Endothelial cell of umbilical vein (primary cell): ENCODE data around the gene PTGER3. TPM values are rescaled to one million over a fixed set of nuclear protein-coding genes. Genes with fewer than 3 reads are reported as not detected.

Experiments used
- BruUV-seq: library from RNA; stranded (reverse); fragments of 400-500 nt; replicated peaks from 2 replicates; lab custom pipeline; 2021; lab: Mats Ljungman, UMichigan
- CTCF ChIA-PET: fragments of 300-600, 350-600 bp; sonication (Branson Sonifier 250); formaldehyde crosslinking; loops from one replicate; lab custom pipeline; 2021; ENCODE audit warnings: antibody characterized with exemption, inconsistent platforms; lab: Charles Lee
- POLR2A ChIA-PET: fragments of 300-600, 350-600 bp; sonication (Branson Sonifier 250); formaldehyde crosslinking; loops from one replicate; lab custom pipeline; 2021; ENCODE audit warnings: antibody characterized with exemption, inconsistent platforms; lab: Charles Lee
- DNase-seq: peaks from one replicate; pipeline ENCODE4 v3.0.0-alpha.2; 2011; ENCODE audit warnings: low read depth, low spot score
- FAIRE-seq: peaks from 2 replicates; lab custom pipeline; 2011; peaks lifted over from hg19 to GRCh38; lab: Jason Lieb, UNC
- H2AFZ ChIP-seq: 2 replicates; pipeline ENCODE4 v1.6.0; 2012; ENCODE audit warnings: low read depth, low read length, control low read depth, inconsistent platforms
- H3K27ac ChIP-seq: 2 replicates; pipeline ENCODE4 v1.5.1; 2011; ENCODE audit warnings: low read depth, mild to moderate bottlenecking, control low read depth, low read length, moderate library complexity; ENCODE audit not compliant: insufficient read depth
- H3K27me3 ChIP-seq, 2 experiments: 2 replicates each; pipeline versions ENCODE4 v1.6.0 to v1.6.1; 2011; ENCODE audit warnings: low read length in 2 of 2, mixed read lengths in 1 of 2; ENCODE audit not compliant: control insufficient read depth in 2 of 2, insufficient read depth in 2 of 2
- H3K36me3 ChIP-seq, 2 experiments: 2 replicates in 1 of 2; 3 replicates in 1 of 2; pipeline ENCODE4 v1.5.1; 2011; ENCODE audit warnings: low read length in 2 of 2, mild to moderate bottlenecking in 1 of 2, moderate library complexity in 1 of 2; ENCODE audit not compliant: control insufficient read depth in 2 of 2, insufficient read depth in 2 of 2; ENCODE audit errors: extremely low read depth in 1 of 2
- H3K4me1 ChIP-seq: 3 replicates; pipeline ENCODE4 v1.5.1; 2011; ENCODE audit warnings: mild to moderate bottlenecking, low read length; ENCODE audit not compliant: control insufficient read depth, insufficient read depth; ENCODE audit errors: extremely low read depth
- H3K4me2 ChIP-seq: 2 replicates; pipeline ENCODE4 v1.6.1; 2011; ENCODE audit warnings: low read length, control low read depth, mixed read lengths; ENCODE audit not compliant: insufficient read depth
- H3K4me3 ChIP-seq, 3 experiments: fragments of 200-600 bp in 1 of 3; sonication (generic), shearing (Covaris generic) in 1 of 3; replicated peaks in 1 of 3; 2 replicates each; pipeline ENCODE4 v1.5.1; 2011 to 2016; ENCODE audit warnings: control low read depth in 3 of 3, low read length in 3 of 3, mild to moderate bottlenecking in 2 of 3, inconsistent platforms in 1 of 3, low read depth in 1 of 3, moderate library complexity in 1 of 3; ENCODE audit not compliant: insufficient read depth in 1 of 3
- H3K79me2 ChIP-seq: 2 replicates; pipeline ENCODE4 v1.6.0; 2012; ENCODE audit warnings: low read length, inconsistent platforms; ENCODE audit not compliant: control insufficient read depth, insufficient read depth
- H3K9ac ChIP-seq: replicated peaks from 2 replicates; pipeline ENCODE3; 2011; ENCODE audit warnings: low read length, control low read depth; ENCODE audit not compliant: insufficient read depth; ENCODE audit errors: extremely low read depth
- H3K9me1 ChIP-seq: replicated peaks from 3 replicates; pipeline ENCODE4 v1.6.0; 2011; ENCODE audit warnings: mild to moderate bottlenecking, low read length; ENCODE audit not compliant: control insufficient read depth, insufficient read depth; ENCODE audit errors: extremely low read depth
- H3K9me3 ChIP-seq: replicated peaks from 2 replicates; pipeline ENCODE4 v1.5.1; 2012; ENCODE audit warnings: low read length, inconsistent platforms; ENCODE audit not compliant: control insufficient read depth, insufficient read depth
- H4K20me1 ChIP-seq: replicated peaks from 2 replicates; pipeline ENCODE3; 2011; ENCODE audit warnings: mild to moderate bottlenecking, low read length; ENCODE audit not compliant: control insufficient read depth, insufficient read depth; ENCODE audit errors: extremely low read depth
- EZH2 ChIP-seq: IDR thresholded peaks from 2 replicates; pipeline ENCODE4 v1.6.1; 2012; ENCODE audit warnings: borderline replicate concordance, low read depth, mild to moderate bottlenecking, moderate library complexity, low read length, inconsistent platforms; ENCODE audit not compliant: severe bottlenecking
- FOS ChIP-seq: IDR thresholded peaks from 2 replicates; pipeline ENCODE4 v1.6.1; 2011; ENCODE audit warnings: mild to moderate bottlenecking, low read length, moderate library complexity, borderline replicate concordance; ENCODE audit not compliant: insufficient read depth
- GATA2 ChIP-seq: IDR thresholded peaks from 2 replicates; pipeline ENCODE4 v1.7.0; 2011; ENCODE audit warnings: low read depth, mild to moderate bottlenecking, moderate library complexity, mixed read lengths, low read length; ENCODE audit not compliant: insufficient read length, insufficient read depth
- JUN ChIP-seq: IDR thresholded peaks from 2 replicates; pipeline ENCODE4 v1.6.1; 2011; ENCODE audit warnings: borderline replicate concordance, low read depth; ENCODE audit not compliant: insufficient read length, insufficient read depth
- MYC ChIP-seq: IDR thresholded peaks from one replicate; pipeline ENCODE4 v1.6.1; 2011; ENCODE audit warnings: mild to moderate bottlenecking, low read depth, low read length
- POLR2A ChIP-seq: IDR thresholded peaks from 2 replicates; pipeline ENCODE4 v1.6.1; 2012; ENCODE audit warnings: low read depth, mild to moderate bottlenecking, control low read depth, low read length
- POLR2AphosphoS5 ChIP-seq: IDR thresholded peaks from 2 replicates; pipeline ENCODE4 v1.6.1; 2012; ENCODE audit warnings: low read depth, mild to moderate bottlenecking, control low read depth, low read length, moderate library complexity; ENCODE audit not compliant: insufficient read depth
- dilution Hi-C: fragments of 300-500 bp; cut with MboI; formaldehyde crosslinking; loops from one replicate; pipeline ENCODE4 v1.15.0; 2019; ENCODE audit warnings: low sequenced_read_pairs; ENCODE audit not compliant: extremely low pct_ligation_motif_present
- intact Hi-C: fragments of 100-400 bp; cut with micrococcal nuclease; formaldehyde crosslinking; loops from one replicate; pipeline ENCODE4 v1.10.0; 2022
- polyA plus RNA-seq, 4 experiments: library from polyadenylated mRNA; depleted of rRNA in 3 of 4; stranded (reverse) in 3 of 4; unstranded in 1 of 4; fragments of >200 nt; gene quantifications; 2 replicates each; pipeline versions ENCODE4 v1.2.1 to v1.2.3, GENCODE V29; 2011 to 2012; ENCODE audit warnings: missing spikeins in 1 of 4
- total RNA-seq: library from RNA; stranded (reverse); gene quantifications from 2 replicates; pipeline ENCODE4 v1.2.3, GENCODE V29; 2021
- TF ChIP-seq, protein P1 (sequence below): IDR thresholded peaks from 2 replicates; pipeline ENCODE4 v1.6.1; 2011; ENCODE audit not compliant: insufficient read depth, insufficient read length
- TF ChIP-seq, protein P2 (sequence below), 2 donors: IDR thresholded peaks; 1 replicate in 1 of 2; 2 replicates in 1 of 2; pipeline ENCODE4 v1.5.1; 2011; ENCODE audit warnings: low read length in 2 of 2, mild to moderate bottlenecking in 2 of 2, moderate library complexity in 2 of 2, control low read depth in 1 of 2, inconsistent platforms in 1 of 2, low read depth in 1 of 2; ENCODE audit not compliant: insufficient read depth in 1 of 2; ENCODE audit errors: extremely low read depth in 1 of 2

The PTGER3 gene
- total and polyA plus RNA-seq, 2 donors (not counting 3 experiments of a cell fraction or from before 2014, with no cell fraction given), result 0.01 TPM; not detected in 1

GRCh38 chr1:71046891-71047634, 553 bp downstream of the PTGER3 start:
- H3K27ac ChIP-seq, result no peak overlapping the region
- no peaks in the 10 kb centered on the region for H3K36me3 ChIP-seq
- peak overlapping the region in 2 of 3 experiments; percentile 7 to 12 for H3K4me3 ChIP-seq
- TF ChIP-seq GATA2 (no peak), JUN (no peak), EZH2 (peak; percentile 95), MYC (no peak)
- CTCF ChIA-PET, result interaction anchor here (4.2 to 5.7 kb wide), 2 partner anchors 362 to 519 kb away, joined by 31 to 35 read pairs; no protein-coding TSS in a partner anchor
- peak overlapping the region; percentile 79 for H2AFZ ChIP-seq
- intact Hi-C loops, result no loop called here
- no peaks in the 10 kb centered on the region for H3K79me2 ChIP-seq
- no peaks in the 10 kb centered on the region for H3K9me3 ChIP-seq
- BruUV-seq, result no TSS peak
- H3K4me1 ChIP-seq, result peaks cover 9% of the 10 kb centered on the region
- H3K9me1 ChIP-seq, result no peaks in the 10 kb centered on the region
- dilution Hi-C loops, result no loop called here
- POLR2A ChIA-PET, result no interaction called here
- H3K4me2 ChIP-seq, result peak overlapping the region; percentile 23
- H3K27me3 ChIP-seq, result peaks cover 42 to 64% of the 10 kb centered on the region in 2 experiments
- peak; percentile 13 for DNase-seq
- no peaks in the 10 kb centered on the region for H4K20me1 ChIP-seq
- FAIRE-seq, result no peak
- H3K9ac ChIP-seq, result no peak overlapping the region

DNA sequence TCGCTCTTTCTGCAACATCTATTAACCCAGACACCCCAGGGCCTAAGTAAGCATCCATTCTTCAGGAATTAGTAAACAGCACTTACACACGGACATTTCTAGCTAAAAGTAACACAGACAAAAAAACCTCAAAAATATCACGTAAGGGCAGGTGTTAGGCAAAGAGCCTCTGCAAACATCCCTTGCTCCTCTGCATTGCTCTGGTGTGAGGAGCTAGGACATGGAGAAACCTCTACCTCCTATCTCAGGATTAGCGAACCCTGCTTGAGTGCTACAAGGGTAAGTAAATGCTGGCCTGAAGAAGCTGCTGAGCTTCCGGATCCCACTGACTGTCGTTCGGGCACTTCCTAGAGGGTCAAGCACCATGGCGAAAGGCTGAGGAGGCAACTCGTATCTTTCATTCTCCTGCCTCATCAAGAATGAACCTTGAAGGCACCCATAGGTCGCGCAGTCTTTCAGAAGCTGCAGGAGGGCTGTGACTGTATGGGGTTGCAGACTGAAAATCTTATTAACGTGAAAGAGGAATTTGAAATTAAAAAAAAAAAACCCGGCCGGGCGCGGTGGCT, 2.1 kb downstream of the PTGER3 start:
- no TSS peak for BruUV-seq

More for the DNA sequence above, 2.1 kb downstream of the PTGER3 start:
- DNase-seq (no peak), FAIRE-seq (no peak)
- CTCF ChIA-PET, result interaction anchor here (1.2 kb wide), 1 partner anchor 80 kb away, joined by 3 read pairs; no protein-coding TSS in a partner anchor
- Histone ChIP-seq H3K9me1 (no peaks in the 10 kb centered on the region), H3K4me3 (no peak overlapping the region), H3K9me3 (no peaks in the 10 kb centered on the region), H3K36me3 (no peaks in the 10 kb centered on the region), H2AFZ (no peak overlapping the region), H3K27ac (no peak overlapping the region), H3K79me2 (no peaks in the 10 kb centered on the region), H3K4me1 (peaks cover 9% of the 10 kb centered on the region), H3K4me2 (no peak overlapping the region), H3K27me3 (peaks cover 40 to 59% of the 10 kb centered on the region in 2 experiments), H3K9ac (no peak overlapping the region), H4K20me1 (no peaks in the 10 kb centered on the region)
- dilution Hi-C loops, result no loop called here
- POLR2A ChIA-PET, result no interaction called here
- no peak for TF ChIP-seq POLR2AphosphoS5
- TF ChIP-seq EZH2, result no peak
- TF ChIP-seq, protein P1, sequence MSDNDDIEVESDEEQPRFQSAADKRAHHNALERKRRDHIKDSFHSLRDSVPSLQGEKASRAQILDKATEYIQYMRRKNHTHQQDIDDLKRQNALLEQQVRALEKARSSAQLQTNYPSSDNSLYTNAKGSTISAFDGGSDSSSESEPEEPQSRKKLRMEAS, result no peak
- TF ChIP-seq, protein P2, sequence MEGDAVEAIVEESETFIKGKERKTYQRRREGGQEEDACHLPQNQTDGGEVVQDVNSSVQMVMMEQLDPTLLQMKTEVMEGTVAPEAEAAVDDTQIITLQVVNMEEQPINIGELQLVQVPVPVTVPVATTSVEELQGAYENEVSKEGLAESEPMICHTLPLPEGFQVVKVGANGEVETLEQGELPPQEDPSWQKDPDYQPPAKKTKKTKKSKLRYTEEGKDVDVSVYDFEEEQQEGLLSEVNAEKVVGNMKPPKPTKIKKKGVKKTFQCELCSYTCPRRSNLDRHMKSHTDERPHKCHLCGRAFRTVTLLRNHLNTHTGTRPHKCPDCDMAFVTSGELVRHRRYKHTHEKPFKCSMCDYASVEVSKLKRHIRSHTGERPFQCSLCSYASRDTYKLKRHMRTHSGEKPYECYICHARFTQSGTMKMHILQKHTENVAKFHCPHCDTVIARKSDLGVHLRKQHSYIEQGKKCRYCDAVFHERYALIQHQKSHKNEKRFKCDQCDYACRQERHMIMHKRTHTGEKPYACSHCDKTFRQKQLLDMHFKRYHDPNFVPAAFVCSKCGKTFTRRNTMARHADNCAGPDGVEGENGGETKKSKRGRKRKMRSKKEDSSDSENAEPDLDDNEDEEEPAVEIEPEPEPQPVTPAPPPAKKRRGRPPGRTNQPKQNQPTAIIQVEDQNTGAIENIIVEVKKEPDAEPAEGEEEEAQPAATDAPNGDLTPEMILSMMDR (IDR thresholded peaks at IDR 0.05; ENCODE audit: extremely low read depth in 1 of 2, insufficient read depth in 1 of 2, low read depth in 1 of 2, low read length in 2 of 2), result no peak
- no peak for TF ChIP-seq FOS
- no peak for TF ChIP-seq MYC
- no peak for TF ChIP-seq POLR2A
- intact Hi-C loops, result loop anchor here (2.0 kb wide), 1 partner anchor 915 kb away; no protein-coding TSS in a partner anchor
